ENCODE measurements around the gene SPRED2. TPM values are rescaled to one million over a fixed set of nuclear protein-coding genes. Genes with fewer than 3 reads are reported as not detected.

SPRED2 gene
- total RNA-seq, 1 donor from 2014 or later = 46.3 TPM

DNA sequence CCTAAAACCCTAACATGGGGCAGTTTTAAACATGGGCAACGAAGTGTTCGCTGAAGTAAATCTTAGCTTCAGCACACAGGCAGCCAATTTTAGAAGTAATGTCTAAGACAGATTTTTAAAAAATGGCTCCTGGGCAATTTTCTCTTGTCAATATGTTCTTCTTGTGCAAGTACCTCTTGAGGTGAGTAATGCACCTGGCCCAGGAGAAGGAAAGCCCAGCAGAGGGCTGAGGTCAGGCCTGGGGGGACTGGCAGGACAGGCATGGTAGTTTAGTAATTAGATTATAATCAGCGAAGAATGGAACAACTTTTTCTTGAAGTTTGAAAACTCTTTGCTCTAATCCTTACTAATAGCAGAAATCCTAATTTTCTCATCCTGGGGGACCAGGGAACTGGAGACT, 77.6 kb downstream of the SPRED2 start:
- H3K27ac Mint-ChIP-seq (ENCODE audit: unreplicated experiment) = no peak overlapping the region
- H3K9me3 Mint-ChIP-seq (ENCODE audit: unreplicated experiment) = no peaks in the 10 kb centered on the region
- no peaks in the 10 kb centered on the region for H3K27me3 Mint-ChIP-seq (ENCODE audit: unreplicated experiment)
- H3K4me1 Mint-ChIP-seq (ENCODE audit: unreplicated experiment) = peaks cover 66% of the 10 kb centered on the region
- TF ChIP-seq, protein P1, sequence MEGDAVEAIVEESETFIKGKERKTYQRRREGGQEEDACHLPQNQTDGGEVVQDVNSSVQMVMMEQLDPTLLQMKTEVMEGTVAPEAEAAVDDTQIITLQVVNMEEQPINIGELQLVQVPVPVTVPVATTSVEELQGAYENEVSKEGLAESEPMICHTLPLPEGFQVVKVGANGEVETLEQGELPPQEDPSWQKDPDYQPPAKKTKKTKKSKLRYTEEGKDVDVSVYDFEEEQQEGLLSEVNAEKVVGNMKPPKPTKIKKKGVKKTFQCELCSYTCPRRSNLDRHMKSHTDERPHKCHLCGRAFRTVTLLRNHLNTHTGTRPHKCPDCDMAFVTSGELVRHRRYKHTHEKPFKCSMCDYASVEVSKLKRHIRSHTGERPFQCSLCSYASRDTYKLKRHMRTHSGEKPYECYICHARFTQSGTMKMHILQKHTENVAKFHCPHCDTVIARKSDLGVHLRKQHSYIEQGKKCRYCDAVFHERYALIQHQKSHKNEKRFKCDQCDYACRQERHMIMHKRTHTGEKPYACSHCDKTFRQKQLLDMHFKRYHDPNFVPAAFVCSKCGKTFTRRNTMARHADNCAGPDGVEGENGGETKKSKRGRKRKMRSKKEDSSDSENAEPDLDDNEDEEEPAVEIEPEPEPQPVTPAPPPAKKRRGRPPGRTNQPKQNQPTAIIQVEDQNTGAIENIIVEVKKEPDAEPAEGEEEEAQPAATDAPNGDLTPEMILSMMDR (IDR thresholded peaks at IDR 0.05) = no peak
- no peak for DNase-seq (ENCODE audit: extremely low spot score, unreplicated experiment)
- no peak overlapping the region for H3K4me3 Mint-ChIP-seq (ENCODE audit: unreplicated experiment)
- H3K36me3 Mint-ChIP-seq (ENCODE audit: unreplicated experiment) = peaks cover 3% of the 10 kb centered on the region

DNA sequence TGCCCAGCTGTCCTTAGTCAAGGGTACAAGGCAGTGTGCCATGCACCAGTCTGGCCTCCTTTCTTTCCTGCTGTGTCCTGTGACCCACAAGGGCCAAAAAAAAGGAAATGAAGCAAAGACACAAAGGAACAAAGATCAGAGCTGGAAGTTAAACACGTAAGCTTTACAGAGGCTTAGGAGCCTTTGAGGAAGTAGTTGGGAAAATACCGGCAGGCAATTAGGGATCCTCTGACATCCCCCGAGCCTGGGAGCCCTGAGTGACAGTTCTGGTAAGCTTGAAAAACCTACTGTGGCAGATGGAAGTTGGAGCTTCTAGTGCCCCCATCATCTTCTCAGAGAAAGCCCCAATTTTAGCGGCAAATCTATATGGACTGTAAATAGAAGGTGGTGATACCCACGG, 78.5 kb downstream of the SPRED2 start:
- Mint-ChIP-seq H3K4me1 (ENCODE audit: unreplicated experiment) (peaks cover 66% of the 10 kb centered on the region), H3K36me3 (ENCODE audit: unreplicated experiment) (peaks cover 3% of the 10 kb centered on the region), H3K27me3 (ENCODE audit: unreplicated experiment) (no peaks in the 10 kb centered on the region), H3K27ac (ENCODE audit: unreplicated experiment) (no peak overlapping the region), H3K4me3 (ENCODE audit: unreplicated experiment) (no peak overlapping the region), H3K9me3 (ENCODE audit: unreplicated experiment) (no peaks in the 10 kb centered on the region)
- no peak for DNase-seq (ENCODE audit: extremely low spot score, unreplicated experiment)
- TF ChIP-seq, protein P1 (IDR thresholded peaks at IDR 0.05) = no peak

DNA sequence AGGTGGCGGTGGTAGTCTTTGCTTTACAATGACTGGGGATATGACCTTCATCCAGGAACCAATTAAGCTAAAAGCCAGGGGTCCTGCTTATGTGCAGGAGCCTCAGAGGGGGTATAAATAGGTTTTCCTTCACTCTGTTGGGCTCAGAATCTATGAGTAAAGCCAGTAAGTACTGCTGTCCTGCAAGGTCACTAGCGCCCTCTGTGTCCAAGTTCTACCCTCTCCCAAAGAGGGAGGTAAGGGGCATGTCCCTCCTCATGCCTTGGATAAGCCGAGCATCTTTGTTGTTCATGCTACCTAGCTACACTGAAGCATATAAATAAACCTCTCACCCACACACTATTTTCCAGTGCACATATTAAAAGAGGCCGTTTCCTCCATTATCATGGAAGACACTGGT, 79.4 kb downstream of the SPRED2 start:
- DNase-seq (ENCODE audit: extremely low spot score, unreplicated experiment) = no peak
- H3K27ac Mint-ChIP-seq (ENCODE audit: unreplicated experiment) = no peak overlapping the region
- H3K36me3 Mint-ChIP-seq (ENCODE audit: unreplicated experiment) = peaks cover 3% of the 10 kb centered on the region
- H3K4me1 Mint-ChIP-seq (ENCODE audit: unreplicated experiment) = peaks cover 60% of the 10 kb centered on the region
- no peaks in the 10 kb centered on the region for H3K27me3 Mint-ChIP-seq (ENCODE audit: unreplicated experiment)
- no peaks in the 10 kb centered on the region for H3K9me3 Mint-ChIP-seq (ENCODE audit: unreplicated experiment)
- H3K4me3 Mint-ChIP-seq (ENCODE audit: unreplicated experiment) = no peak overlapping the region
- TF ChIP-seq, protein P1 (IDR thresholded peaks at IDR 0.05) = peak; percentile 7

DNA sequence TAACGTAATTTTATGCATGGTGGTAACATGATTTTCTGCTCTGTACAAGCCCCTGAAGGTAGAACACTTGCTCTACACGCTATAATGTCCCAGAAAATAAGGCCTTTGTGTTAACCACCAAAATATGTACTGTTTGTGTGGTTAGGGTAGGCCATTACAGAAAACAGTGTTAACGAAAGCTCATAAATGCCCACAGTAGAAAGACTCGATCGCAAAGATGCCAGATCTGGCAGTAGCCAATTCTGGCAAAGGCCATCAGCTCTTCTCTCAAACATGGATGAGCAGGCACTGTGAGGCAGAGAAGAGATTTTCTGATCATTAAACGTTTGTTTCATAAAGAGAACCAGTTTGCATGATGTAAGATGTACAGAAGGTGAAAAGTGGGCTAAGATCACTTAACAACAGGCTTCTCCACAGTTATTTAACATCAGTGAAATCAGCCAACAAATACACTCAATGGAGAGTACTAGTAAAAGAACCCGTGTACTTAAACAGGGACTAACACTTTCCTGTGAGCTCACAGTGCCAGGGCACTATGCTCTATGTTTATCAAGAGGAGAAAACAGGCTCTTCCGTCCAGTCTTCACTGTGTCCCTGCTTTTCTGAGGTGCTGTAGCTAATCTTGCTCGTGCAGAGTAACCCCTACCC, 80.3 kb downstream of the SPRED2 start:
- no peaks in the 10 kb centered on the region for H3K27me3 Mint-ChIP-seq (ENCODE audit: unreplicated experiment)
- H3K4me3 Mint-ChIP-seq (ENCODE audit: unreplicated experiment) = no peak overlapping the region
- H3K27ac Mint-ChIP-seq (ENCODE audit: unreplicated experiment) = no peak overlapping the region
- TF ChIP-seq, protein P1 (IDR thresholded peaks at IDR 0.05) = no peak
- no peak for DNase-seq (ENCODE audit: extremely low spot score, unreplicated experiment)
- H3K9me3 Mint-ChIP-seq (ENCODE audit: unreplicated experiment) = no peaks in the 10 kb centered on the region
- H3K4me1 Mint-ChIP-seq (ENCODE audit: unreplicated experiment) = peaks cover 54% of the 10 kb centered on the region
- peaks cover 3% of the 10 kb centered on the region for H3K36me3 Mint-ChIP-seq (ENCODE audit: unreplicated experiment)

DNA sequence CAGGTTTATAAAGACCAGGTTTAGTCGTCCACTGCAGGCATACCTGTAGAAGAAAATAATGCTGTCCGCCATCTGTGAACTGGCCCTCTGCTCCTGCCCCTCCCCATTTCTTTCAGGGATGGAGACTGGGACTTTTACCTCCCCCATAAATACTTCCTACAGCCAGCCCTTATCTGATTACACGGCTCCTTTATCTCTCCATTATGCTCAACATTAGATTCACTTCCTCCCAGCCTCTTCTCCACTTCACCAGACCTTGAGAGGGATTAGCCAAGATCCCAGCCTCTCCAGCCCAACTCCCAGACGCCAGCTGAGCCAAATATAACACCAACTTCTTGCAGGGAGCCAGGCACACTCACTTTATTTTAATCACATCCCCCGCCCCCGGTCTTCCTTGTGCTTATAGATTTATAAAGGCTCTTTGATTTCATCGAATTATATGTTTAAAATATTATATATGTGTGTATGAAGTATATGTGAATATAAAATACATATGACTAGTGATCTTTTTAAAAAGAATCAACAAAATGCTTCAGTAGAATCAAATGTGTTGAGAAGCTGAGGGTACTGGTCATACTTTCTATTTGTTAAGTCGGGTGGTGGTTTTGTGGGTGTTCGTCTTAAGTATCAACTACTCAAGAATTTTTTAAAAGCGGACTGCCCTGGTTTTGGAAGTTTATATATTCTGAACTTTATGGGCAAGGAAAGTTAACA, 81.0 kb downstream of the SPRED2 start:
- H3K4me3 Mint-ChIP-seq (ENCODE audit: unreplicated experiment) = no peak overlapping the region
- no peaks in the 10 kb centered on the region for H3K27me3 Mint-ChIP-seq (ENCODE audit: unreplicated experiment)
- TF ChIP-seq, protein P1 (IDR thresholded peaks at IDR 0.05) = no peak
- no peaks in the 10 kb centered on the region for H3K9me3 Mint-ChIP-seq (ENCODE audit: unreplicated experiment)
- peak overlapping the region; percentile 49 for H3K27ac Mint-ChIP-seq (ENCODE audit: unreplicated experiment)
- no peak for DNase-seq (ENCODE audit: extremely low spot score, unreplicated experiment)
- peaks cover 3% of the 10 kb centered on the region for H3K36me3 Mint-ChIP-seq (ENCODE audit: unreplicated experiment)
- H3K4me1 Mint-ChIP-seq (ENCODE audit: unreplicated experiment) = peaks cover 56% of the 10 kb centered on the region

Data from osteocyte (in vitro differentiated cells).